B cell (primary cell): ENCODE measurements around the gene MCUB. TPM values are rescaled to one million over a fixed set of nuclear protein-coding genes. Genes with fewer than 3 reads are reported as not detected.

Source experiments
- ATAC-seq: fragments of 200-7000 bp; cut with Tn5 transposase; one replicate; pipeline ENCODE4 v1.10.0; 2021; ENCODE audit warnings: low read depth, mild to moderate bottlenecking, moderate number of reproducible peaks, moderate library complexity
- CTCF ChIA-PET: fragments of 350-600 bp; sonication (Branson Sonifier 250); formaldehyde crosslinking; loops from one replicate; lab custom pipeline; 2021; ENCODE audit warnings: antibody characterized with exemption, inconsistent platforms; lab: Charles Lee
- POLR2A ChIA-PET: fragments of 350-600 bp; sonication (Branson Sonifier 250); formaldehyde crosslinking; loops from one replicate; lab custom pipeline; 2021; ENCODE audit warnings: antibody characterized with exemption; lab: Charles Lee
- DNase-seq: peaks from one replicate; pipeline ENCODE4 v3.0.0; 2013
- H2AFZ ChIP-seq: 2 replicates; pipeline ENCODE4 v1.6.1; 2012; ENCODE audit warnings: mild to moderate bottlenecking, low read depth, low read length; ENCODE audit not compliant: insufficient read depth, poor library complexity, severe bottlenecking
- H3K27ac ChIP-seq, 2 donors: 1 replicate in 1 of 2; 2 replicates in 1 of 2; pipeline ENCODE4 v1.5.1; 2012 to 2013; ENCODE audit warnings: low read length in 2 of 2, mild to moderate bottlenecking in 2 of 2, moderate library complexity in 1 of 2
- H3K27me3 ChIP-seq, 4 experiments: fragments of 200-600 bp in 1 of 4; sonication (generic) in 1 of 4; replicated peaks in 1 of 4; 1 replicate in 2 of 4; 2 replicates in 2 of 4; pipeline versions ENCODE4 v1.6.1 to v1.7.0; 2013 to 2016; ENCODE audit warnings: low read length in 3 of 4, mild to moderate bottlenecking in 2 of 4, mixed read lengths in 1 of 4, moderate library complexity in 1 of 4; ENCODE audit not compliant: insufficient read depth in 4 of 4, control insufficient read depth in 3 of 4; ENCODE audit errors: control extremely low read depth in 1 of 4
- H3K36me3 ChIP-seq, 2 experiments: replicated peaks in 1 of 2; 1 replicate in 1 of 2; 2 replicates in 1 of 2; pipeline versions ENCODE4 v1.6.1 to v1.7.1; 2013; ENCODE audit warnings: low read length in 1 of 2; ENCODE audit not compliant: insufficient read depth in 2 of 2, control insufficient read depth in 1 of 2; ENCODE audit errors: control extremely low read depth in 1 of 2, extremely low read depth in 1 of 2
- H3K4me1 ChIP-seq, 2 donors: fragments of 200-600 bp in 1 of 2; sonication (generic) in 1 of 2; 1 replicate in 1 of 2; 2 replicates in 1 of 2; pipeline versions ENCODE4 v1.5.1 to v1.6.1; 2013 to 2017; ENCODE audit warnings: low read length in 2 of 2; ENCODE audit not compliant: control insufficient read depth in 2 of 2, insufficient read depth in 2 of 2
- H3K4me2 ChIP-seq: replicated peaks from 2 replicates; pipeline ENCODE3; 2012; ENCODE audit warnings: mild to moderate bottlenecking, low read depth, low read length; ENCODE audit not compliant: poor library complexity, severe bottlenecking
- H3K4me3 ChIP-seq, 5 experiments: fragments of 200-600 bp in 1 of 5; sonication (generic) in 1 of 5; 1 replicate in 3 of 5; 2 replicates in 2 of 5; pipeline versions ENCODE4 v1.5.1 to v1.7.0; 2011 to 2016; ENCODE audit warnings: low read length in 4 of 5, mild to moderate bottlenecking in 4 of 5, low read depth in 2 of 5, control low read depth in 1 of 5, moderate library complexity in 1 of 5; ENCODE audit not compliant: insufficient read depth in 1 of 5; ENCODE audit errors: control extremely low read depth in 1 of 5, extremely low read depth in 1 of 5
- H3K79me2 ChIP-seq: fragments of 200-600 bp; sonication (generic); one replicate; pipeline ENCODE4 v1.6.0; 2016; ENCODE audit warnings: low read length; ENCODE audit not compliant: control insufficient read depth, insufficient read depth
- H3K9ac ChIP-seq: fragments of 200-600 bp; sonication (generic); 2 replicates; pipeline ENCODE4 v1.6.1; 2017; ENCODE audit warnings: mild to moderate bottlenecking, low read length, moderate library complexity
- H3K9me3 ChIP-seq, 3 donors: one replicate each; pipeline versions ENCODE4 v1.6.1 to v1.7.1; 2013; ENCODE audit warnings: low read length in 2 of 3; ENCODE audit not compliant: control insufficient read depth in 2 of 3, insufficient read depth in 1 of 3; ENCODE audit errors: control extremely low read depth in 1 of 3
- H4K20me1 ChIP-seq: 2 replicates; pipeline ENCODE4 v1.6.0; 2012; ENCODE audit warnings: mild to moderate bottlenecking, low read length; ENCODE audit not compliant: insufficient read depth, control insufficient read depth, poor library complexity, severe bottlenecking
- H3K27ac Mint-ChIP-seq: one replicate; pipeline ENCODE4 v1.8.0; 2021; ENCODE audit warnings: mixed read lengths
- H3K27me3 Mint-ChIP-seq: one replicate; pipeline ENCODE4 v1.8.0; 2021; ENCODE audit warnings: mixed read lengths
- H3K4me1 Mint-ChIP-seq: one replicate; pipeline ENCODE4 v1.8.0; 2021; ENCODE audit warnings: mixed read lengths
- H3K4me3 Mint-ChIP-seq: one replicate; pipeline ENCODE4 v1.8.0; 2021; ENCODE audit warnings: mixed read lengths
- H3K9me3 Mint-ChIP-seq: one replicate; pipeline ENCODE4 v1.8.0; 2022; ENCODE audit warnings: mixed read lengths; ENCODE audit not compliant: insufficient read depth
- EZH2 ChIP-seq: IDR thresholded peaks from 2 replicates; pipeline ENCODE4 v1.6.1; 2012; ENCODE audit warnings: borderline replicate concordance, low read depth, mild to moderate bottlenecking, moderate library complexity, low read length; ENCODE audit not compliant: insufficient read depth, poor library complexity, severe bottlenecking
- WGBS: methylation state at CpG from one replicate; pipeline ENCODE4 v1.1.5; 2013; ENCODE audit warnings: missing lambda C conversion rate; ENCODE audit not compliant: insufficient coverage; 5-methylcytosine and 5-hydroxymethylcytosine counted together
- intact Hi-C: fragments of 100-400 bp; cut with micrococcal nuclease; formaldehyde crosslinking; loops from one replicate; pipeline ENCODE4 v1.10.0; 2022
- polyA plus RNA-seq: library from polyadenylated mRNA; depleted of rRNA; stranded (reverse); fragments of >200 nt; gene quantifications from 2 replicates; pipeline ENCODE4 v1.2.3, GENCODE V29; 2012
- total RNA-seq, 2 donors: library from RNA; stranded (reverse); fragments of 120-200 nt in 1 of 2; gene quantifications; 1 replicate in 1 of 2; 2 replicates in 1 of 2; pipeline versions ENCODE4 v1.2.3 to v1.2.4, GENCODE V29; 2013 to 2022
- TF ChIP-seq, protein P1 (sequence below): fragments of 200-600 bp; IDR thresholded peaks from one replicate; pipeline ENCODE4 v1.8.0; 2022; ENCODE audit warnings: antibody characterized with exemption, mild to moderate bottlenecking

MCUB gene
- total and polyA plus RNA-seq, 2 donors (not counting 1 experiment from before 2014, with no cell fraction given): 59.3 to 114 TPM

DNA sequence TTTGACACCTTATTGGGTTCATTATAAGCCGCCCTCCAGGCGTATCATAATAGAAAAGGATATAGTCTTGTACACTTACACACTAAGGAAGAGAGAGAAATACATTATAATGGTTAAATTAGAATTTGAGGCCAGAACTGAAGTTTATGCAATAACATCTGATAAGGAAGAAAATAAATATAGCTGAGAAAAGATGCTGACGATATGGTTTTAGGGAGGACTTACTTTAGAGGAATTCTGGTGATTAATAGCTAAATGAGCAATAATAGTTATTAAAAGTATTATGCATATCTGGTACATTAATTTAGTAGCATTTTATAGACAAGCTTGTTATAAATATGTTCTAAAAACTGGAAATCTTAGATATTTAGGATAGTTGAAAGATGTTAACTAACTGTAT is 12.1 kb downstream of the MCUB start:
- no peak overlapping the region for H2AFZ ChIP-seq
- H3K4me1 ChIP-seq: peaks cover 2 to 3% of the 10 kb centered on the region in 2 donors
- H3K79me2 ChIP-seq: peaks cover 99% of the 10 kb centered on the region
- Mint-ChIP-seq H3K4me3 (no peak overlapping the region), H3K27me3 (no peaks in the 10 kb centered on the region), H3K4me1 (peaks cover 49% of the 10 kb centered on the region), H3K9me3 (no peaks in the 10 kb centered on the region), H3K27ac (no peak overlapping the region)
- intact Hi-C loops: no loop called here
- H3K9me3 ChIP-seq: peaks cover 0 to 5% (median 0%) of the 10 kb centered on the region in 3 donors
- CTCF ChIA-PET: interaction anchor here (0.5 kb wide), 1 partner anchor 117 kb away, joined by 3 read pairs; no protein-coding TSS in a partner anchor
- no peak overlapping the region for H3K4me2 ChIP-seq
- H3K9ac ChIP-seq: no peak overlapping the region
- peaks cover 1 to 2% of the 10 kb centered on the region in 2 experiments for H3K36me3 ChIP-seq
- H3K27ac ChIP-seq: no peak overlapping the region
- no peak for ATAC-seq
- no peak overlapping the region for H3K4me3 ChIP-seq
- no peaks in the 10 kb centered on the region for H3K27me3 ChIP-seq
- DNase-seq: no peak
- TF ChIP-seq EZH2: no peak
- TF ChIP-seq, protein P1, sequence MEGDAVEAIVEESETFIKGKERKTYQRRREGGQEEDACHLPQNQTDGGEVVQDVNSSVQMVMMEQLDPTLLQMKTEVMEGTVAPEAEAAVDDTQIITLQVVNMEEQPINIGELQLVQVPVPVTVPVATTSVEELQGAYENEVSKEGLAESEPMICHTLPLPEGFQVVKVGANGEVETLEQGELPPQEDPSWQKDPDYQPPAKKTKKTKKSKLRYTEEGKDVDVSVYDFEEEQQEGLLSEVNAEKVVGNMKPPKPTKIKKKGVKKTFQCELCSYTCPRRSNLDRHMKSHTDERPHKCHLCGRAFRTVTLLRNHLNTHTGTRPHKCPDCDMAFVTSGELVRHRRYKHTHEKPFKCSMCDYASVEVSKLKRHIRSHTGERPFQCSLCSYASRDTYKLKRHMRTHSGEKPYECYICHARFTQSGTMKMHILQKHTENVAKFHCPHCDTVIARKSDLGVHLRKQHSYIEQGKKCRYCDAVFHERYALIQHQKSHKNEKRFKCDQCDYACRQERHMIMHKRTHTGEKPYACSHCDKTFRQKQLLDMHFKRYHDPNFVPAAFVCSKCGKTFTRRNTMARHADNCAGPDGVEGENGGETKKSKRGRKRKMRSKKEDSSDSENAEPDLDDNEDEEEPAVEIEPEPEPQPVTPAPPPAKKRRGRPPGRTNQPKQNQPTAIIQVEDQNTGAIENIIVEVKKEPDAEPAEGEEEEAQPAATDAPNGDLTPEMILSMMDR: no peak
- WGBS: no CpG with 5 or more reads among the region's 3 CpGs
- POLR2A ChIA-PET: no interaction called here
- peaks cover 91% of the 10 kb centered on the region for H4K20me1 ChIP-seq

DNA sequence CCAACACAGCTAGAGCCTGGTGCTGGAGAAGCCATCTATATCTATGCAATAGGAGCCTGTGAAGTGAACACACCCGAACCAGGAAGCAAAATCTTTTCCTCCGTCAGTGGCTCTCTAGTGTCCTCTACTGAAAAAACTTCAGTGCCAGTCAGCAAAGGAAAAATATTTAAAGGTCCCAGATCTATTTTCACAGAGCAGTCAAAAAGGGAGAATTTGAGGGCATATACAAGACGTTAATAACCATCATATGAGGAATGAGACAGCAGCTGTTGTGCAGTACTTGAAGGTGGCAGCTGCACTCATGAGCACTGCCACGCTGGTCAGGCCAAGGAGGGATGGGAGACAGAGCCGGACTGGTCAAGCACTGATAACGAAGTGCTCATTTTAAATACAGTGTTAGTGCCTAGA is 14.4 kb downstream of the MCUB start:
- ChIA-PET POLR2A (no interaction called here), CTCF (no interaction called here)
- Histone ChIP-seq H3K27me3 (no peaks in the 10 kb centered on the region), H3K27ac (no peak overlapping the region), H4K20me1 (peaks cover 92% of the 10 kb centered on the region), H3K9me3 (peaks cover 0 to 5% (median 0%) of the 10 kb centered on the region in 3 donors), H3K4me2 (no peak overlapping the region), H2AFZ (no peak overlapping the region), H3K36me3 (peaks cover 1 to 2% of the 10 kb centered on the region in 2 experiments), H3K9ac (no peak overlapping the region), H3K79me2 (peaks cover 96% of the 10 kb centered on the region), H3K4me1 (peaks cover 0 to 3% of the 10 kb centered on the region in 2 donors), H3K4me3 (no peak overlapping the region)
- Mint-ChIP-seq H3K9me3 (no peaks in the 10 kb centered on the region), H3K27me3 (no peaks in the 10 kb centered on the region), H3K4me3 (no peak overlapping the region), H3K4me1 (peaks cover 47% of the 10 kb centered on the region), H3K27ac (no peak overlapping the region)
- ATAC-seq (no peak), DNase-seq (no peak)
- 96% methylated on average over 5 of the region's 6 CpGs for WGBS
- intact Hi-C loops: no loop called here
- TF ChIP-seq EZH2: no peak
- TF ChIP-seq, protein P1: no peak
